ENCODE measurements around the gene NPBWR2. TPM values are rescaled to one million over a fixed set of nuclear protein-coding genes. Genes with fewer than 3 reads are reported as not detected.
"Not testable (repeated sequence)": the region's sequence is repeated elsewhere in the genome, so short reads cannot be mapped to it uniquely, and the experiment has no call there.

Gene NPBWR2
- total RNA-seq, 1 donor from 2014 or later = not detected

DNA sequence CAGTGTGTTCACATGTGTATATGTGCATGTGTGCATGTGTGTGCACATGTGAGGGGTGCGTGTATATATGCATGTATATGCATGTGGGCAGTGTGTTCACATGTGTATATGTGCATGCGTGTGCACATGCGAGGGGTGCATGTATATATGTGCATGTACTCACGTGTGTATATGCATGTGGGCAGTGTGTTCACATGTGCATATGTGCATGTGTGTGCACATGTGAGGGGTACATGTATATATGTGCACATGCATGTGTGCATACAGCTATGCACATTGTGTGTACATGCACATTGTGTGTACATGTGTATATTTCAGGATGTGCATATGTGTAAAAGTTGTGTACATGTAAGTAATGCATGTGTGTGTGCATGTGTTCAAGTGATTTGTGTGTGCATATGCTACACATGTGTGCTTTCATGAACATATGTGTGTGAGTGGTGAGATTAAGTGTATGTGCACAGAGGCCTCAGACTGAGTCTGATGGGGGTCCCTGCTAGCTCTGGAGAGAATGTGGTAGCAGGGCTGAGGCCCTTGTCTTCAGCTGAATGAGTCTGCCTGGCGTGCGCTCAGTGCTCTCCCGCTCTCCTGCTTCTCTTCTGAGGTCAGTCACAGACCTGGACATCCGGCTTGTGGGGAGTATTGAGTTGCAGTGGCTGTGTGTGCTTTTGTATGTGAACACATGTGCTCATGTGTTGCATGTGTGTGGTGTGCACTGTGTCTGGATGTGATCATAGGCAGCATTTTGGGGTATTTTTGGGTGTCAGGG, 37.0 kb upstream of the NPBWR2 start:
- DNase-seq = no peak

DNA sequence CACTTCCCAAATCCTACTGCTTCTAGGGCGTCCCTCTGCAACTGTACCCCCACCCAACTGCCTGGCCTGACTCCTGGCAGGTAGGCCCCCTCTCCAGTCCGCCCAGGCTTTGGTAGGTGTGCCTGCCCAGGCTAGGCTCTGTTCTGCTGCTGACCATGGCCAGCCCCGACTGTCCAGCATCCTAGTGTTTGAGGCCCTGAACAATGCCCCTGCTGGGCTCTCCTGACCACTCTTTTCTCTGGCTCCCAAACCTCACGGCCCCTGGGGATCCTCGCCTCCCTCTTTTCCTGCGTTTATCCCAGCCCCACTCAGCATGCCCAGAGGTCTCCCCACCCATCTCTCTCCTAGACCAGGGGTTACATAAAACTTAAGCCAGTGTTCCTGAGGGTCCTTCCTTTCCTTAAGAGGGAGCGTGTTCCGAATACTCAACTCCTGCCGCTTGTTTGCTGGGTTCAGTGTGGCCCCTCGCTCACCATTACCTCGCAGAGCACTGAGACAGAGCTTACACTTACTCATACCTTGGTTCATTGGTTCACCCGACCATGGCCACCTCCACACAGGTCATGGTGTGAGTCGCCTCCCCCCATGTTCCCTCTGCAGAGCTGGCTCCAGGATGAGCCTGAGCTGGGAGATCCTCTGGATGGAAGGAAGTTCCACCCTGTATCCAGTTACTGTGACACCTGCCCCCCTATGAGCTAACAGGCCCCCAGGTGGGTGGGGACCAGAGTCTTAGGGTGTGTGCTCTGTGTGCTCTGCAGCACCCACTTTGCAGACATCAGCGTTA, 35.8 kb upstream of the NPBWR2 start:
- no peak for DNase-seq

DNA sequence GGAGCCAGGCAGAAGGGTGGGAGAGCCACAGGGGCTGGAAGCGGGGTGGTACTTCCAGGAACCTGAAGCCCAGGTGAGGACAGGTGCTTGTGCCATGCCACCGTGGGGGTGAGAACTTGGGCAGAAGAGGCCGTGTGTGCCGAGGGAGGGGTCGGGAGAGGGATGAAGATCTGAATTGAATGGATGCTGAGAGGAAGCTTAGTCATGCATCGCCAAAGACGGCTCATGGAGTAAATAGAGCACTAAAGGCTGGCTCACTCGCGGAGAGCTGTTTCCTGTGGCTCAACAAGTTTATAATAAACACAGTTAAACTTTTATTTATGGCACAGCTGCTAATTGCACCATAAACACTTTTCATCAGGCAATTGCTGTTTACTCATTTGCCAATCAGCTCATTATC, 35.2 kb upstream of the NPBWR2 start:
- no peak for DNase-seq

DNA sequence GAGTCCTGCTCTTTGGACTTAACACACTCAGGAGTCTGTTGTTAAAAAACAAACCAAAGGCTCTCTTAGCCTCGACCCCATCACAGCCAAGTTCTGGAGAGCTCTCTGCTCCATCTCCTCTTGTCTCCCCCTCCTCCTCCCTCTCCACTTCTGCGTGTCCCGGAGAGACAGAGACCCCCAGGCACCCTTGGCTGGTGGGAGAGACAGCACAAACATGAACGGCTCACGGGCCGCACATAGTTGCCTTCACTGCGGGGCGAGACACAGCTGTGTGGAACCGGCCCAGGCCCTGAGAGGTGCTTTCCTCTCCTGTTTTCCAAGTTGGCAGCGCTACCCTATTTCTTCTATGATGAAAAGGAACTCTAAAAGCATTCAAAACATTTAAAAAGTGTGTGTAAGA, 33.6 kb upstream of the NPBWR2 start:
- DNase-seq = no peak

DNA sequence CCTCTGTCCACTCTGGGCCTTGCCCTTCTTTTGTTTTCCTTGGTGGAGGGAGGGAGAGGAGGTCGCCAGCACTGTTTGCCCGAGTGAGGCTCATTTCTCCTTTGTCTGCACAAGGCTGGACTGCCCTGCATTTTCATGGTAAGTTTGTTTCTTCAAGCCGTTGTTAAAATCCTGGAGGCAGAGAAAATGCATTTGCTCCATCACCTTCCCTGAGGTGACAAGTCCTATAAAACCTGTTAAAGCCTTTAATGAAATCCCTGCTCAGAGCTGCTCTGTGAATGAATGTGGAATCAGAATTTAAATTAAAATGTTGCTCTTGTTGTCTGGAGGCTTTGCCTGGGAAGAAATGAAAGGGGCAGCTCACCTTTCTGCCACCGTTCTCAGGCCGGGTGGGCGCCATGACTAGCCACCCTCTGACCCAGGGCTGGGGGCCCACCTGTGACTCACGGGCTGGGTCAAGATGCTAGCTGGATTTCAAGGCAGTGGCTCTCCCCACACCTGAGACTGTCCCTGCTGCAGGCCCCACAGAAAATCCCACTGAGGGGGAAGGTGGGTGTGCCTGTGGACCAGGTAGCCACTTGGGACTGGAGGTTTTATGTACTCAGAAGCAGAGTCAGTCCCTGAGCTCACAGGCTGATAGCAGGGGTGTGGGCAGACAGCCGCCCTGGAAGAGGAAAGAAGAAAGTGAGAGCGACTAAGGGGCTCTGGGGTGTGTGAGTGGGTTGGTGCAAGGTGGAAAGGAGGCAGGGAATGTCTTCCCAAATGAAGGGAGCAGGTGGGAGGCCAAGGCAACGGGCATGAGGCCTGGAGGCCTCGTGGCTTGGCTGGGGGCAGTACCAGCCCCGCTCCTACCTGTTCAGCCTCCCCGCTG, 32.9 kb upstream of the NPBWR2 start:
- DNase-seq = no peak

- no peak for DNase-seq
Measured at GRCh38 chr20:64139199-64140060, 32.1 kb upstream of the NPBWR2 start.

DNA sequence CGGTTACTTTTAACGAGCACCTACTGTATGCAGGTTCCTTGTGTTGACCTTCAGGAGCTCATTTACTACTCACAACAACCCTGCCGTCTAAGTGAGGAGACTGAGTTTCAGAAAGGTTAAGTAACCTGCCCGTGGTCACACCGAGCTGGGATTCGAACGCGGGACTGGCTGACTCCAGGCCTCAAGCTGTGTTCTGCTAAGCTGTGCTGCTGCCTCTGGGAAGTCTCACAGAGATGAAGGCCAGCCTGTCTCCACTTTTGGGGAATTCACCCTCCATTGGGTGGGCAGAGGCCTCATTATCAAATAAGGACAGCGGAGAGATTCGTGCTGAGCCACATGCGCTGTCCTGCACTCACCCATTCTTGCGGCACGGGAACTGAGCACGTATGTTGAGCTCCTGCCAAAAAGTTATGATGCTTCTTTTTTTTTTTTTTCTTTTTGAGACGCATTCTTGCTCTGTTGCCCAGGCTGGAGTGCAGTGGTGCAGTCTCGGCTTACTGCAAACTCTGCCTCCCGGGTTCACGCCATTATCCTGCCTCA, 31.0 kb upstream of the NPBWR2 start:
- no peak for DNase-seq

GRCh38 chr20:64137598-64138031, 30.2 kb upstream of the NPBWR2 start:
- no peak for DNase-seq

GRCh38 chr20:64136004-64136710, 28.8 kb upstream of the NPBWR2 start:
- DNase-seq = no peak

DNA sequence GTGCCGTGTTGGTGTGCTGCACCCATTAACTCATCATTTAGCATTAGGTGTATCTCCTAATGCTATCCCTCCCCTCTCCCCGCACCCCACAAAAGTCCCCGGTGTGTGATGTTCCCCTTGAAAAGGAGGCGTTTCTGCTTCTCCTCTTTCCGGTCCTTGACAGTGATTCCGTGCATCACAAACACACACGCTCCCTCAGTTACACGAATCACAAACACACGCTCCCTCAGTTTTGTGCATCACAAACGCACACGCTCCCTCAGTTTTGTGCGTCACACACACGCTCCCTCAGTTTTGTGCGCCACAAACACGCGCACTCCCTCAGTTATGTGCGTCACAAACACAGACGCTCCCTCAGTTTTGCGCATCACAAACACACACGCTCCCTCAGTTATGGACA, 27.4 kb upstream of the NPBWR2 start:
- not testable (repeated sequence) for DNase-seq

GRCh38 chr20:64133951-64134407, 26.6 kb upstream of the NPBWR2 start:
- no peak for DNase-seq

GRCh38 chr20:64131406-64131805, 24.0 kb upstream of the NPBWR2 start:
- no peak for DNase-seq

- DNase-seq = no peak
Measured at GRCh38 chr20:64130876-64131275, 23.5 kb upstream of the NPBWR2 start.

DNA sequence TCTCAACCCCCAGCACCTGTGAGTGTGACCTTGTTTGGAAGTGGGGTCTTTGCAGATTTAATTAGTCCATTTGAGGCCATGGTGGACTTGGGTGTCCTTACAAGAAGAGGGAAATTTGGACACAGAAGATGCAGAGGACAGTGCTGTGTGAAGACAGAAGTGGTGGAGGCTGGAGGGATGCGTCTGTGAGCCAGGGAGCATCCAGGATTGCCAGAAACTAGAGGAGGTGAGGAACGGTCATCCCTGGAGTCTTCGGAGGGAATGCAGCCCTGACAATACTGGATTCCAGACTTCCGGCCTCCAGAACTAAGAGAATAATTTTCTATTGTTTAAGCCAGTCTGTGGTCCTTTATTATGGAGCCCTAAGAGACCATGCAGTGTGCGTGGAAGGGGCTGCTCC, 22.9 kb upstream of the NPBWR2 start:
- DNase-seq = no peak

- DNase-seq = no peak
Measured at GRCh38 chr20:64129146-64129782, 21.9 kb upstream of the NPBWR2 start.

DNA sequence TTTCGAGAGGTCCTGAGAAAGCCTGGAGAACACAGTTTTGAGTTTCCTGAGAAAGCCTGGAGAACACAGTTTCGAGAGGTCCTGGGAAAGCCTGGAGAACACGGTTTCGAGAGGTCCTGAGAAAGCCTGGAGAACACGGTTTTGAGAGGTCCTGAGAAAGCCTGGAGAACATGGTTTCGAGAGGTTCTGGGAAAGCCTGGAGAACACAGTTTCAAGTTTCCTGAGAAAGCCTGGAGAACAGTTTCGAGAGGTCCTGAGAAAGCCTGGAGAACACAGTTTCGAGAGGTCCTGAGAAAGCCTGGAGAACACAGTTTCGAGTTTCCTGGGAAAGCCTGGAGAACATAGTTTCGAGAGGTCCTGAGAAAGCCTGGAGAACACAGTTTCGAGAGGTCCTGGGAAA, 16.2 kb upstream of the NPBWR2 start:
- not testable (repeated sequence) for DNase-seq

DNA sequence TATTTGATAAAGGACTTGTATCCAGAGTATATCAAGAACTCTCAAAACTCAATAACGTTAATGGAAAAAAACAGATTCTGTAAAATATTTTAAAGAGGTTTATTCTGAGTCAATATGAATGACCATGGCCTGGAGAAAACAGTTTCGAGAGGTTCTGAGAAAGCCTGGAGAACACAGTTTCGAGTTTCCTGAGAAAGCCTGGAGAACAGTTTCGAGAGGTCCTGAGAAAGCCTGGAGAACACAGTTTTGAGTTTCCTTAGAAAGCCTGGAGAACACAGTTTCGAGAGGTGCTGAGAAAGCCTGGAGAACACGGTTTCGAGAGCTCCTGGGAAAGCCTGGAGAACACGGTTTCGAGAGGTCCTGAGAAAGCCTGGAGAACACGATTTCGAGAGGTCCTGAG, 15.6 kb upstream of the NPBWR2 start:
- not testable (repeated sequence) for DNase-seq

- DNase-seq = no peak
Measured at GRCh38 chr20:64121586-64121985, 14.2 kb upstream of the NPBWR2 start.

- no peak for DNase-seq
Measured at GRCh38 chr20:64119681-64120341, 12.4 kb upstream of the NPBWR2 start.

- DNase-seq = no peak
Measured at GRCh38 chr20:64119301-64119680, 11.9 kb upstream of the NPBWR2 start.
